MM.1S (cell line): ENCODE measurements around the gene CDC42.

Source experiments
- DNase-seq: peaks from one replicate; pipeline ENCODE4 v3.0.0-alpha.2; 2015
- H2AFZ ChIP-seq: fragments of 300-600 bp; sonication (generic); 2 replicates; pipeline ENCODE4 v1.6.0; 2016; ENCODE audit warnings: antibody characterized with exemption, low read length
- H3F3A ChIP-seq: fragments of 300-600 bp; sonication (generic); 2 replicates; pipeline ENCODE4 v1.6.1; 2016; ENCODE audit warnings: mild to moderate bottlenecking, antibody characterized with exemption, low read length, moderate library complexity, mixed read lengths; ENCODE audit not compliant: insufficient read depth
- H3K27ac ChIP-seq: fragments of 300-600 bp; sonication (generic); 2 replicates; pipeline ENCODE4 v1.5.1; 2016; ENCODE audit warnings: mild to moderate bottlenecking, low read length
- H3K27me3 ChIP-seq: fragments of 300-600 bp; sonication (generic); replicated peaks from 2 replicates; pipeline ENCODE4 v1.6.0; 2016; ENCODE audit warnings: low read length; ENCODE audit not compliant: insufficient read depth
- H3K36me3 ChIP-seq: fragments of 300-600 bp; sonication (generic); replicated peaks from 2 replicates; pipeline ENCODE4 v1.6.1; 2016; ENCODE audit warnings: mild to moderate bottlenecking, low read length, mixed read lengths; ENCODE audit not compliant: insufficient read depth
- H3K4me1 ChIP-seq: fragments of 300-600 bp; sonication (generic); 2 replicates; pipeline ENCODE4 v1.6.1; 2016; ENCODE audit warnings: low read length, mixed read lengths
- H3K4me2 ChIP-seq: fragments of 300-600 bp; sonication (generic); 2 replicates; pipeline ENCODE4 v1.6.0; 2016; ENCODE audit warnings: low read depth, low read length
- H3K4me3 ChIP-seq: fragments of 300-600 bp; sonication (generic); 2 replicates; pipeline ENCODE4 v1.5.1; 2016; ENCODE audit warnings: low read length, mixed read lengths
- H3K79me2 ChIP-seq: fragments of 300-600 bp; sonication (generic); 2 replicates; pipeline ENCODE4 v1.6.1; 2016; ENCODE audit warnings: mixed run types, low read length, mixed read lengths
- H3K9ac ChIP-seq: fragments of 300-600 bp; sonication (generic); 2 replicates; pipeline ENCODE4 v1.6.1; 2016; ENCODE audit warnings: low read length, mixed read lengths
- H3K9me2 ChIP-seq: fragments of 300-600 bp; sonication (generic); replicated peaks from 2 replicates; pipeline ENCODE4 v1.6.1; 2016; ENCODE audit warnings: mild to moderate bottlenecking, low read length, mixed read lengths; ENCODE audit not compliant: insufficient read depth
- H3K9me3 ChIP-seq: fragments of 300-600 bp; sonication (generic); replicated peaks from 2 replicates; pipeline ENCODE4 v1.6.1; 2016; ENCODE audit warnings: mild to moderate bottlenecking, low read length, mixed read lengths; ENCODE audit not compliant: insufficient read depth
- H4K20me1 ChIP-seq: fragments of 300-600 bp; sonication (generic); 2 replicates; pipeline ENCODE4 v1.6.1; 2016; ENCODE audit warnings: mild to moderate bottlenecking, low read length, moderate library complexity, mixed read lengths; ENCODE audit not compliant: insufficient read depth
- CTCF ChIP-seq: fragments of 300-600 bp; sonication (generic); IDR thresholded peaks from 2 replicates; pipeline ENCODE4 v1.5.1; 2016; ENCODE audit warnings: antibody characterized with exemption, low read length, mixed read lengths
- EZH2 ChIP-seq: fragments of 300-600 bp; sonication (generic); optimal IDR thresholded peaks from 2 replicates; pipeline ENCODE3; 2017; ENCODE audit warnings: low read depth, mild to moderate bottlenecking, antibody characterized with exemption, low read length, mixed read lengths
- EZH2phosphoT487 ChIP-seq: fragments of 300-600 bp; sonication (generic); IDR thresholded peaks from 2 replicates; pipeline ENCODE4 v1.6.1; 2018; ENCODE audit warnings: antibody characterized with exemption, low read length

CDC42 gene

GRCh38 chr1:22050330-22050729 is 2.2 kb upstream of the CDC42 start:
- H3F3A ChIP-seq: peaks cover 4% of the 10 kb centered on the region
- TF ChIP-seq CTCF: no peak
- TF ChIP-seq EZH2phosphoT487: no peak
- TF ChIP-seq EZH2: no peak
- H4K20me1 ChIP-seq: peaks cover 15% of the 10 kb centered on the region
- no peaks in the 10 kb centered on the region for H3K36me3 ChIP-seq
- no peak overlapping the region for H2AFZ ChIP-seq
- H3K4me3 ChIP-seq: no peak overlapping the region
- H3K9ac ChIP-seq: no peak overlapping the region
- H3K4me1 ChIP-seq: peaks cover 16% of the 10 kb centered on the region
- H3K9me2 ChIP-seq: no peaks in the 10 kb centered on the region
- H3K79me2 ChIP-seq: peaks cover 22% of the 10 kb centered on the region
- no peaks in the 10 kb centered on the region for H3K27me3 ChIP-seq
- no peaks in the 10 kb centered on the region for H3K9me3 ChIP-seq
- H3K4me2 ChIP-seq: no peak overlapping the region
- H3K27ac ChIP-seq: no peak overlapping the region
- no peak for DNase-seq

GRCh38 chr1:22051607-22052114 is 848 bp upstream of the CDC42 start:
- Histone ChIP-seq H3K27ac (no peak overlapping the region), H3K4me1 (peaks cover 27% of the 10 kb centered on the region), H3K4me2 (peak overlapping the region; percentile 85; the same call in 1 of the 2 replicates), H3K4me3 (peak overlapping the region; percentile 97; the same call in 1 of the 2 replicates), H3K9me3 (no peaks in the 10 kb centered on the region), H3K9me2 (no peaks in the 10 kb centered on the region), H2AFZ (peak overlapping the region; percentile 98), H3K79me2 (peaks cover 36% of the 10 kb centered on the region), H3K36me3 (peaks cover 4% of the 10 kb centered on the region; the same call in 1 of the 2 replicates), H3F3A (peaks cover 13% of the 10 kb centered on the region), H3K27me3 (no peaks in the 10 kb centered on the region), H3K9ac (no peak overlapping the region; the same call in 1 of the 2 replicates), H4K20me1 (peaks cover 28% of the 10 kb centered on the region)
- no peak for DNase-seq
- TF ChIP-seq CTCF (no peak), EZH2phosphoT487 (no peak), EZH2 (no peak)

GRCh38 chr1:22053017-22053860 is 730 bp downstream of the CDC42 start:
- Histone ChIP-seq H3K4me1 (peaks cover 26% of the 10 kb centered on the region), H4K20me1 (peaks cover 39% of the 10 kb centered on the region), H3K4me3 (peak overlapping the region; percentile 73), H3K36me3 (peaks cover 4% of the 10 kb centered on the region; the same call in 1 of the 2 replicates), H3K79me2 (peaks cover 52% of the 10 kb centered on the region), H3K9me2 (no peaks in the 10 kb centered on the region), H3K9me3 (no peaks in the 10 kb centered on the region), H3K27me3 (no peaks in the 10 kb centered on the region), H3K27ac (peak overlapping the region; percentile 85; the same call in 1 of the 2 replicates), H3F3A (peaks cover 13% of the 10 kb centered on the region), H2AFZ (no peak overlapping the region), H3K4me2 (peak overlapping the region; percentile 81), H3K9ac (peak overlapping the region; percentile 96; the same call in 1 of the 2 replicates)
- no peak for TF ChIP-seq EZH2phosphoT487
- TF ChIP-seq CTCF: no peak
- no peak for TF ChIP-seq EZH2
- peak; percentile 44 for DNase-seq
